ENCODE results near the gene GOLGA8Q. TPM values are rescaled to one million over a fixed set of nuclear protein-coding genes. Genes with fewer than 3 reads are reported as not detected.
"Not testable (repeated sequence)": the region's sequence is repeated elsewhere in the genome, so short reads cannot be mapped to it uniquely, and the experiment has no call there.

Gene GOLGA8Q, protein sequence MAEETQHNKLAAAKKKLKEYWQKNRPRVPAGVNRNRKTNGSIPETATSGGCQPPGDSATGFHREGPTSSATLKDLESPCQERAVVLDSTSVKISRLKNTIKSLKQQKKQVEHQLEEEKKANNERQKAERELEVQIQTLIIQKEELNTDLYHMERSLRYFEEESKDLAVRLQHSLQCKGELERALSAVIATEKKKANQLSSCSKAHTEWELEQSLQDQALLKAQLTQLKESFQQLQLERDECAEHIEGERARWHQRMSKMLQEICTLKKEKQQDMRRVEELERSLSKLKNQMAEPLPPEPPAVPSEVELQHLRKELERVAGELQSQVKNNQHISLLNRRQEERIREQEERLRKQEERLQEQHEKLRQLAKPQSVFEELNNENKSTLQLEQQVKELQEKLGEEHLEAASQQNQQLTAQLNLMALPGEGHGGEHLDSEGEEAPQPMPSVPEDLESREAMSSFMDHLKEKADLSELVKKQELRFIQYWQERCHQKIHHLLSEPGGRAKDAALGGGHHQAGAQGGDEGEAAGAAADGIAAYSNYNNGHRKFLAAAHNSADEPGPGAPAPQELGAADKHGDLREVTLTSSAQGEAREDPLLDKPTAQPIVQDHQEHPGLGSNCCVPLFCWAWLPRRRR
- total RNA-seq, result not detected
- long read RNA-seq, result 0 reads

DNA sequence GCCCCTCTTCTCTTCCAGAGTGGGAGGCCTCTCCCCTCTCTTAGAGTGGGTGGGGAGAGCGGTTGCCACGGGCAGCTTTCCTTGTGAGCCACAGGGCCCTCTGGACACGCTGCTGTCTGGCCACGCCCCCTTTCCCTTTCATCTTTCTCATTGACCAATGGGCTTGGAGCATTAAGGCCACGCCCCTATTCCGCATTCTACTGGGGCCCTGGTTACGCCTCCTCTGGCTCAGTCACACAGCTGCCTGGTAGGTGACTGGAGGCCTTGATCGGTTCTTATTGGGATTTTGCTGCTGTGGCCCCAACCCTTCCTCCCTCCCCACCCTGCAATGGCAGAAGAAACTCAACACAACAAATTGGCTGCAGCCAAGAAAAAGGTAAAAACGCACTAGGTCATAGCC lies at the start of gene GOLGA8Q:
TSS of gene GOLGA8Q (plus strand) at position 301 of the 400 bp plus-strand sequence. CDS start at position 329, 28 bp downstream.
- H3K4me3 ChIP-seq; H3K27ac ChIP-seq; ATAC-seq; H3K36me3 ChIP-seq; H3K4me1 ChIP-seq; DNase-seq; H3K27me3 ChIP-seq (ENCODE audit: low read depth); intact Hi-C loops (cut with DNase I); H3K9me3 ChIP-seq: not testable (repeated sequence)

DNA sequence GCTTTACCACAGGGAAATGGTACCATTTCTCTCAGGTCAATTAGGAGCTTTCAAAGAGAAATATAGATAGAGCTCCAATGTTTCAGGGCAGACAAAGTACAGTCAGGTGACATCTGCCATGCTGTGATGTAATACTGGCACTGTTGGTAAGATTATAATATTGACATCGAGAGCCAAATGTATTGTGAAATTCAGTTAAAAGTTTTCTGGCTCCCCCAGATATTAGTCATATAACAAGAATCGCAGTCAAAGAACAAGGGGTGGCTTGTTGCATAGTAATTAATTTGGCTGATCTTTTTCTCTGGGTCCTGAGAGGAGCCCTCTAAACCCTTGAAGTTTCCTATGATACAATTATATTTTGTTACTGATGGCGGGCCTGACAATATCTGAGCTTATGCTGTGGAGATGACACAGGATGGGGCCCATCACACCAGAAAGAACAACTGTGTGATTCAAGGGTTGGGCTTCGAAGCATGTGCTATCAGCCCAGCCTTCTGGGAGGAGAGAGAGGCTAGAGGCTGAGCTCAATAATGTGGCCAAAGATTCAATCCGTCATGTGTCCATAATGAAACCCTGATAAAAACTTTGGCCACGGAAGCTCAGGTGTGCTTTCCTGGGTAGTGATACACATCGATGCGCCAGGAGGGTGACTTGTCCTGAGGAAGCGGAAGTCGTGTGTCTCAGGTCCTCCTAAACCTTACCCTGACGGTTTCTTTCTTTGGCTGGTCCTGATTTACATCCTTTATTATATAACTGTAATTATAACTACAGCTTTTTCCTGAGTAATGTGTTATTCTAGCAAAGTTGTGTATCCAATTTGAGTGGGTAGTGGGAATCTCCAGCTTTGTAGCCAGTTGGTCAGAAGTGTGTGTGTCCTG lies 48.7 kb upstream of the GOLGA8Q start:
- H3K4me3 ChIP-seq; H3K27me3 ChIP-seq (ENCODE audit: low read depth); intact Hi-C loops (cut with DNase I); H3K36me3 ChIP-seq; H3K4me1 ChIP-seq; H3K27ac ChIP-seq; H3K9me3 ChIP-seq; DNase-seq: not testable (repeated sequence)
- peak; percentile 37 to 38 for ATAC-seq

DNA sequence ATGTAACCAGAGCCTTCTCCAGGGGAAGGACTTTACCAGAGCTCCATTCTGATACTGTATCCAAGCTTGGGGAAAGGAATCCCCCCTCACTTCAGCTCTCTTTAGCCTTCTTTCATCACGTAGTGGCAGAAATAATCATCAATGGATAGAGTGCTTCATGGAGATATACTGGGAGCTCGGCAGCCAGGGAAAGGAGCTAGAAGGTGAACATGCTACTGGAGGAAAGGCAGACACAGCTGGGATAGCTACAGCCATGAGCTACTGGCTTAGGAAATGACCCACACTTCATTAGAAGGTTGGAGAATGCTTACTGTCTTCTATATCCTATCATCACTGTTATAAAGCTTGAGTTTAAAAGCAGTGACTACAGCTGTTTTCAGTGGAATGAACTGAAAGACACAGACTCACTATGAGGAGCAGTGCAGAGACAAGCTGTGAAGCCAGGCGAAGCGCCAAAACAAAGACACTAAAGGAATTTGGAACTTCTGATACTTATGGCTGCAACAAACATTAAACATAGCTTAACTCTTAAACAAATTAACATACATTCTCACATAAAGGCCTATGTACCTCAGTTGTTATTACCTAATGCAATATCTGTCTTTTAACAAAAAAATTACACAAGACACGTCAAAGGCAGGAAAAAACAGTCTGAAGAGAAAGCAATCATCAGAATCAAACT lies 47.5 kb upstream of the GOLGA8Q start:
- H3K36me3 ChIP-seq; H3K9me3 ChIP-seq; H3K27me3 ChIP-seq (ENCODE audit: low read depth); H3K27ac ChIP-seq; intact Hi-C loops (cut with DNase I); H3K4me1 ChIP-seq; H3K4me3 ChIP-seq; DNase-seq; ATAC-seq: not testable (repeated sequence)

DNA sequence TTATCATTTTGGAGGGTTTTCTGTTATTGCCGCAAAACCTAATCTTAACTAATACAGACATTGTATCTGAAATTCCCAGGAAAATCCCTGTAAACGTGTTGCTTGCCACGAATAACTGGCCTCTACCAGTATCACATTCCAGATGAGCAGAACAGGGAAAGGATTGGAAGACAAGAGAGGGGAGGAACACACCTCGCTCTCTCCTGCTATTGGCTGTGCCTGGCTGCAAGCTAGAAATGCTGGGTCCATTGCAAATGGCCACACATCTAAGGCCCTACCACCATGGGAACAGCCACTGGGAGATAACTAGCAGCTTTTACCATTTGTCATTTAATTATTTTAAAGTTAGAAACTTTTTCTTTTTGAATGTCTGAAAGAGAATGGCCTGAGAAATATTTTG lies 37.3 kb upstream of the GOLGA8Q start:
- intact Hi-C loops (cut with DNase I); H3K27me3 ChIP-seq (ENCODE audit: low read depth); H3K9me3 ChIP-seq; DNase-seq; H3K36me3 ChIP-seq; H3K4me3 ChIP-seq; ATAC-seq; H3K4me1 ChIP-seq; H3K27ac ChIP-seq: not testable (repeated sequence)

DNA sequence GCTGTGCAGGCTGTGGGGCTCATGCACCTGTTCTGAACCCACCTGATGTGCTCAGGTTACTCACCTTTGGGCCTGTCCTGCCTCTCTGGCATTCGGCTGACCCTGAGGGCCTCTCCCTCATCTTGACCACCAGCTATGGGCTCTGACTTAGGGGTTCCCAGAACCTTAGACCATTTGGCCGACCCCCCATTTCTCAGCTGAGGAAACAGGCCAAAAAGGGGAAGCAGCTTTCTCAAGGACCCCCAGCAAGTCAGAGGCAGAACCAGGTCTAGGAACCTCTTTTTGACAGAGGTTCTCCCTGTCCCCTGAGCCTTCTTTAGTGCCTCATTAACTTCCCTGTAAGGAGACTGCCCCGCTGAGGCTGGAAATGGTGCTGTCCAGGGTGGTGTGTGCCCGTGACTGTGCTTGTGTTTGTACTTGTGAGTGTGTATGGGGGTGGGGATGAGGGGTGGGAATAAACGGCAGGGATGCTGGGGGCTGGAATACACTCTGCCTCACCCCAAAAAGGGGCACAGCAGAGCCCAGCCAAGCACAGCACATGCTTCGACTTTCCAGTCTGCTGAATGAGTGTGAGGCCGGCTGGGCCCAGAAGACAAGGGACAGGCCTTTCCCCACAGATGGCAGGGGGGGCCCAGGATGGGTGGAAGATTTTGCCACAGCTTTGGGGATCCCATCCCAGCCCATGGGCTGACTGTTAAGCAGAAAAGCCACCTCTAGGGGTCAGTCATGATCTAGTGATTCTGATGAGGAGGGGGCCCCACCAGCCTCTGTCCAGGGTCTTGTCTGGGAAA lies 28.2 kb upstream of the GOLGA8Q start:
- intact Hi-C loops (cut with DNase I); H3K4me1 ChIP-seq; ATAC-seq; H3K4me3 ChIP-seq; DNase-seq; H3K9me3 ChIP-seq; H3K27ac ChIP-seq; H3K27me3 ChIP-seq (ENCODE audit: low read depth); H3K36me3 ChIP-seq: not testable (repeated sequence)

DNA sequence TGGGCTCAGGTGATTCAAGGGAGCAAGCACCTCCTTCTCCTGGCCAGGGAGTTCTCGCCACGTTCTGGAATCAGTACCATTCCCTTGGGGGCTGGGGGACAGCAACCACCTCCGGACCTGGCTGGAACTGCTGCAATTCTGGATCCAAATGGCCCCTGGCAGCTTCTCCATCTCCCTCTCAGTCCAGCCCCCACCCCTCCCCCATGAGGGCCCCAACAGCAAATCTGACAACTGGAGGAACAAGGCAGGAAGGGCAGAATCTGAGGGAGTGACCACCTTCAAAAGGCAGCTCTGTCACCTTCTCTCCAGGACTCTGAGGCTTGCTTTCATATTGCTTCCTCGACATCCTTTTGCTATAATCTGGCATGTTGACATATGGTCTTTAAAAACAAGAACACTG lies 25.9 kb upstream of the GOLGA8Q start:
- H3K36me3 ChIP-seq; H3K9me3 ChIP-seq; intact Hi-C loops (cut with DNase I); H3K27me3 ChIP-seq (ENCODE audit: low read depth); H3K4me1 ChIP-seq; H3K27ac ChIP-seq; ATAC-seq; DNase-seq; H3K4me3 ChIP-seq: not testable (repeated sequence)

DNA sequence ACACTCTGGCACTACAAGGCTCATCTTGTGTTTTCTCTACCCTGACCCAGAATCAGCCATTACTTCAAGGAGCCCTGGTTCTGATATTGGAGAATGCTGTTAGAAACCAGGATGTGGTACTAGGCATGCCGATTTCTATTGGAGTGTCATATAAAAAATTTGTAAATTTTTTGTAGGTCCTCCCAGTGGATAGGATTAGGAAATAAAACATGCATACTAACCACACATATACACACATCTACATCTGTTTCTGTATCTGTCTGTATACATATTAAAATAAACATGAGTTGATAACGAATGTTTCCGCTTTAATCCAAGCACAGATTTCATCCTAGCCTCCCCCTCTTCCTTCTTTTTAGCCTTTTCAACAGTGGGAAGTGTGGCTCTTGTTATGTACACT lies 22.8 kb upstream of the GOLGA8Q start:
- DNase-seq; H3K36me3 ChIP-seq; ATAC-seq; H3K4me3 ChIP-seq; H3K27me3 ChIP-seq (ENCODE audit: low read depth); intact Hi-C loops (cut with DNase I); H3K4me1 ChIP-seq; H3K27ac ChIP-seq; H3K9me3 ChIP-seq: not testable (repeated sequence)

DNA sequence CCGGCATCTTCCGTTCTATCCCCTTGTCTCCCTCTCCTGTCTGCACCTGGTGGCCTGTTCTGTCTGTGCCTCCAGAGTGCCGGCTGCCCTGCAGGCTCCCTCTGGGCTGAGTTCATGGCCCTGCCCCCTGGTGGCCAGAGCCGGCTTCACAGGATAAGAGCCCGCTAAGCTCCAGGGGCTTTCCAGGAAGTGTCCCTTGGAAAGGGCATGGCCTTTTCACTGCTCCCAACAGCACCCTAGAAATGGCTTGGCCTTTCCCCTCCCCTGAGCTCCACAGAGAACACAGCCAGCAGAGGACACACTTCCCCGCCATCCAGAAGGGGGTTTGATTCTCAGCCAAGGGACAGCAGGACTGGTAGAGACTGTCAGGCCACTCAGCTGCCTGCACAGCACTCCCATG lies 15.1 kb downstream of the GOLGA8Q start:
- H3K27ac ChIP-seq; H3K9me3 ChIP-seq; DNase-seq; H3K27me3 ChIP-seq (ENCODE audit: low read depth); H3K36me3 ChIP-seq; intact Hi-C loops (cut with DNase I); H3K4me3 ChIP-seq; ATAC-seq; H3K4me1 ChIP-seq: not testable (repeated sequence)
- TF ChIP-seq, protein P1, sequence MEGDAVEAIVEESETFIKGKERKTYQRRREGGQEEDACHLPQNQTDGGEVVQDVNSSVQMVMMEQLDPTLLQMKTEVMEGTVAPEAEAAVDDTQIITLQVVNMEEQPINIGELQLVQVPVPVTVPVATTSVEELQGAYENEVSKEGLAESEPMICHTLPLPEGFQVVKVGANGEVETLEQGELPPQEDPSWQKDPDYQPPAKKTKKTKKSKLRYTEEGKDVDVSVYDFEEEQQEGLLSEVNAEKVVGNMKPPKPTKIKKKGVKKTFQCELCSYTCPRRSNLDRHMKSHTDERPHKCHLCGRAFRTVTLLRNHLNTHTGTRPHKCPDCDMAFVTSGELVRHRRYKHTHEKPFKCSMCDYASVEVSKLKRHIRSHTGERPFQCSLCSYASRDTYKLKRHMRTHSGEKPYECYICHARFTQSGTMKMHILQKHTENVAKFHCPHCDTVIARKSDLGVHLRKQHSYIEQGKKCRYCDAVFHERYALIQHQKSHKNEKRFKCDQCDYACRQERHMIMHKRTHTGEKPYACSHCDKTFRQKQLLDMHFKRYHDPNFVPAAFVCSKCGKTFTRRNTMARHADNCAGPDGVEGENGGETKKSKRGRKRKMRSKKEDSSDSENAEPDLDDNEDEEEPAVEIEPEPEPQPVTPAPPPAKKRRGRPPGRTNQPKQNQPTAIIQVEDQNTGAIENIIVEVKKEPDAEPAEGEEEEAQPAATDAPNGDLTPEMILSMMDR (IDR thresholded peaks at IDR 0.05), result peak; percentile 28

DNA sequence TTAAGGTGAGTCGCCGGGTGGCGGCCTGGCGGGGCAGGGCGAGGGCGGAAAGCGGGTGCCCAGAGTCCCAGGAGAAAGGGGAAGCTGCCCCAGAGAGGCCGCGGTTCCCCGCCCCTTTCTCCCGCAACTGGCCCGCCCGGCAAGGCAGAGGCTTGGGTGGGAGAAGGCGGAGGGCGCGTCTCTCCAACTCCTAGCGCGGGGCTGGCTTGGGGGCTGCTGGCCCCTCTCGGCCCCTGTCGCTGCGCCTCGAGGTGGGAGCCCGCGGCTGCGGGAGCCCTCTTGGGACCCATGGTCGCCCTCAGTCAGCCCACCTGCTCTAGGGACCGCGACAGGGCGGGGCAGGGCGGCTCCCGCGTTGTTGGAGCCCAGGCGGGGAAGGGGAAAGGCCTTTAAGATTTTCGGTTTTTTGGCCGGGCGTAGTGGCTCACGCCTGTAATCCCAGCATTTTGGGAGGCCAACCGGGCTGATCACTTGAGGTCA lies 21.2 kb downstream of the GOLGA8Q start:
- ATAC-seq, result peak; percentile 92 to 95
- H3K9me3 ChIP-seq; H3K4me1 ChIP-seq; H3K4me3 ChIP-seq; intact Hi-C loops (cut with DNase I); H3K27ac ChIP-seq; DNase-seq; H3K27me3 ChIP-seq (ENCODE audit: low read depth); H3K36me3 ChIP-seq: not testable (repeated sequence)

DNA sequence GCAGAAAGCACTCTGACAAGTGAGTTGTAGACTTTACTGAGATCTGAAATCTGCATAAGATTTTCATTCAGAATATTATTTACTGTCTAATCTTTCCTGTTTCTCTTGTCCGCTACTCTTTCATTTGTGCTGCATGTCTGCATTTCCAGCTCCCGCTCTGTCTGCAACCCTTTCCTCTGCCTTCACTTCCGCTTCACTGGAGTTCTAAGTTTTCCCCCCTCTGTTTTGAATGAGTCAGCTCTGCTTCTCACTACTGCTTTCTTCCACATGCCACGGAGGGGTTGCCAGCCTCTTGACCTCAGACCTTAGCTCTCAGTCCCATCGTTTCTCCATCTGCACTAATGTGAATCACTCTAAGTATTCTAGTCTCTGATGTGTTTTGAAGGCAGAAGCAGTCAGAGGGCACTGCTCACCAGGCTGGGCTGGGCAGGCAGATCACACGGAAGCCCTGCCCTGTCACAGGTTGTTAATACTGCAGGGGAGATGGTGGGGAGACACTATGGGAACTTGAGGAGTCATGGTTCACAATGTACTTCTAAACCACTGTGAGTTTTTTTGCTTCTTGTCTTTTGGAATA lies 27.6 kb downstream of the GOLGA8Q start:
- DNase-seq; intact Hi-C loops (cut with DNase I); H3K9me3 ChIP-seq; H3K36me3 ChIP-seq; ATAC-seq; H3K27me3 ChIP-seq (ENCODE audit: low read depth); H3K4me1 ChIP-seq; H3K27ac ChIP-seq; H3K4me3 ChIP-seq: not testable (repeated sequence)

DNA sequence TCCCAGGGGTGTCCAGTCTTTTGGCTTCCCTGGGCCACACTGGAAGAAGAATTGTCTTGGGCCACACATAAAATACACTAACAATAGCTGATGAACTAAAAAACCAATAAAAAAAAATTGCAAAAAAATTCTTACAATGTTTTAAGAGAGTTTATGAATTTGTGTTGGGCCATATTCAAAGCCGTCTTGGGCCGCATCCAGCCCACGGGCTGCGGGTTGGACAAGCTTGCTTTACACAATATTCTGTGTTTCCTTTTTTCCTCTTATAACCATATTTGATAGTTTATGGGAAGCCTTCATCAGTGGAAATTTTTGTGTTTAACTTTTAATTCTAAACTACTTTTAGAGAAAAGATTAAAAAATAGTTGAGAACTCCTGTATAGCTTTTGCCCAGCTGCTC lies 28.9 kb downstream of the GOLGA8Q start:
- intact Hi-C loops (cut with DNase I); ATAC-seq; DNase-seq; H3K9me3 ChIP-seq; H3K36me3 ChIP-seq; H3K4me3 ChIP-seq; H3K27me3 ChIP-seq (ENCODE audit: low read depth); H3K4me1 ChIP-seq; H3K27ac ChIP-seq: not testable (repeated sequence)
